B cell (primary cell): ENCODE measurements around the gene CDH19. TPM values are rescaled to one million over a fixed set of nuclear protein-coding genes. Genes with fewer than 3 reads are reported as not detected.

ENCODE experiments used
- ATAC-seq: fragments of 200-7000 bp; cut with Tn5 transposase; one replicate; pipeline ENCODE4 v1.10.0; 2021; ENCODE audit warnings: low read depth, mild to moderate bottlenecking, moderate number of reproducible peaks, moderate library complexity
- CTCF ChIA-PET: fragments of 350-600 bp; sonication (Branson Sonifier 250); formaldehyde crosslinking; loops from one replicate; lab custom pipeline; 2021; ENCODE audit warnings: antibody characterized with exemption, inconsistent platforms; lab: Charles Lee
- POLR2A ChIA-PET: fragments of 350-600 bp; sonication (Branson Sonifier 250); formaldehyde crosslinking; loops from one replicate; lab custom pipeline; 2021; ENCODE audit warnings: antibody characterized with exemption; lab: Charles Lee
- DNase-seq: peaks from one replicate; pipeline ENCODE4 v3.0.0; 2013
- H2AFZ ChIP-seq: 2 replicates; pipeline ENCODE4 v1.6.1; 2012; ENCODE audit warnings: mild to moderate bottlenecking, low read depth, low read length; ENCODE audit not compliant: insufficient read depth, poor library complexity, severe bottlenecking
- H3K27ac ChIP-seq, 2 donors: 1 replicate in 1 of 2; 2 replicates in 1 of 2; pipeline ENCODE4 v1.5.1; 2012 to 2013; ENCODE audit warnings: low read length in 2 of 2, mild to moderate bottlenecking in 2 of 2, moderate library complexity in 1 of 2
- H3K27me3 ChIP-seq, 4 experiments: fragments of 200-600 bp in 1 of 4; sonication (generic) in 1 of 4; replicated peaks in 1 of 4; 1 replicate in 2 of 4; 2 replicates in 2 of 4; pipeline versions ENCODE4 v1.6.1 to v1.7.0; 2013 to 2016; ENCODE audit warnings: low read length in 3 of 4, mild to moderate bottlenecking in 2 of 4, mixed read lengths in 1 of 4, moderate library complexity in 1 of 4; ENCODE audit not compliant: insufficient read depth in 4 of 4, control insufficient read depth in 3 of 4; ENCODE audit errors: control extremely low read depth in 1 of 4
- H3K36me3 ChIP-seq, 2 experiments: replicated peaks in 1 of 2; 1 replicate in 1 of 2; 2 replicates in 1 of 2; pipeline versions ENCODE4 v1.6.1 to v1.7.1; 2013; ENCODE audit warnings: low read length in 1 of 2; ENCODE audit not compliant: insufficient read depth in 2 of 2, control insufficient read depth in 1 of 2; ENCODE audit errors: control extremely low read depth in 1 of 2, extremely low read depth in 1 of 2
- H3K4me1 ChIP-seq, 2 donors: fragments of 200-600 bp in 1 of 2; sonication (generic) in 1 of 2; 1 replicate in 1 of 2; 2 replicates in 1 of 2; pipeline versions ENCODE4 v1.5.1 to v1.6.1; 2013 to 2017; ENCODE audit warnings: low read length in 2 of 2; ENCODE audit not compliant: control insufficient read depth in 2 of 2, insufficient read depth in 2 of 2
- H3K4me2 ChIP-seq: replicated peaks from 2 replicates; pipeline ENCODE3; 2012; ENCODE audit warnings: mild to moderate bottlenecking, low read depth, low read length; ENCODE audit not compliant: poor library complexity, severe bottlenecking
- H3K4me3 ChIP-seq, 5 experiments: fragments of 200-600 bp in 1 of 5; sonication (generic) in 1 of 5; 1 replicate in 3 of 5; 2 replicates in 2 of 5; pipeline versions ENCODE4 v1.5.1 to v1.7.0; 2011 to 2016; ENCODE audit warnings: low read length in 4 of 5, mild to moderate bottlenecking in 4 of 5, low read depth in 2 of 5, control low read depth in 1 of 5, moderate library complexity in 1 of 5; ENCODE audit not compliant: insufficient read depth in 1 of 5; ENCODE audit errors: control extremely low read depth in 1 of 5, extremely low read depth in 1 of 5
- H3K79me2 ChIP-seq: fragments of 200-600 bp; sonication (generic); one replicate; pipeline ENCODE4 v1.6.0; 2016; ENCODE audit warnings: low read length; ENCODE audit not compliant: control insufficient read depth, insufficient read depth
- H3K9ac ChIP-seq: fragments of 200-600 bp; sonication (generic); 2 replicates; pipeline ENCODE4 v1.6.1; 2017; ENCODE audit warnings: mild to moderate bottlenecking, low read length, moderate library complexity
- H3K9me3 ChIP-seq, 3 donors: one replicate each; pipeline versions ENCODE4 v1.6.1 to v1.7.1; 2013; ENCODE audit warnings: low read length in 2 of 3; ENCODE audit not compliant: control insufficient read depth in 2 of 3, insufficient read depth in 1 of 3; ENCODE audit errors: control extremely low read depth in 1 of 3
- H4K20me1 ChIP-seq: 2 replicates; pipeline ENCODE4 v1.6.0; 2012; ENCODE audit warnings: mild to moderate bottlenecking, low read length; ENCODE audit not compliant: insufficient read depth, control insufficient read depth, poor library complexity, severe bottlenecking
- H3K27ac Mint-ChIP-seq: one replicate; pipeline ENCODE4 v1.8.0; 2021; ENCODE audit warnings: mixed read lengths
- H3K27me3 Mint-ChIP-seq: one replicate; pipeline ENCODE4 v1.8.0; 2021; ENCODE audit warnings: mixed read lengths
- H3K4me1 Mint-ChIP-seq: one replicate; pipeline ENCODE4 v1.8.0; 2021; ENCODE audit warnings: mixed read lengths
- H3K4me3 Mint-ChIP-seq: one replicate; pipeline ENCODE4 v1.8.0; 2021; ENCODE audit warnings: mixed read lengths
- H3K9me3 Mint-ChIP-seq: one replicate; pipeline ENCODE4 v1.8.0; 2022; ENCODE audit warnings: mixed read lengths; ENCODE audit not compliant: insufficient read depth
- EZH2 ChIP-seq: IDR thresholded peaks from 2 replicates; pipeline ENCODE4 v1.6.1; 2012; ENCODE audit warnings: borderline replicate concordance, low read depth, mild to moderate bottlenecking, moderate library complexity, low read length; ENCODE audit not compliant: insufficient read depth, poor library complexity, severe bottlenecking
- WGBS: methylation state at CpG from one replicate; pipeline ENCODE4 v1.1.5; 2013; ENCODE audit warnings: missing lambda C conversion rate; ENCODE audit not compliant: insufficient coverage; 5-methylcytosine and 5-hydroxymethylcytosine counted together
- intact Hi-C: fragments of 100-400 bp; cut with micrococcal nuclease; formaldehyde crosslinking; loops from one replicate; pipeline ENCODE4 v1.10.0; 2022
- polyA minus RNA-seq: library from RNA; depleted of rRNA, polyadenylated mRNA; stranded (reverse); fragments of >200 nt; gene quantifications from 2 replicates; pipeline ENCODE4 v1.2.3, GENCODE V29; 2012
- polyA plus RNA-seq: library from polyadenylated mRNA; depleted of rRNA; stranded (reverse); fragments of >200 nt; gene quantifications from 2 replicates; pipeline ENCODE4 v1.2.3, GENCODE V29; 2012
- total RNA-seq, 2 donors: library from RNA; stranded (reverse); fragments of 120-200 nt in 1 of 2; gene quantifications; 1 replicate in 1 of 2; 2 replicates in 1 of 2; pipeline versions ENCODE4 v1.2.3 to v1.2.4, GENCODE V29; 2013 to 2022
- TF ChIP-seq, protein P1 (sequence below): fragments of 200-600 bp; IDR thresholded peaks from one replicate; pipeline ENCODE4 v1.8.0; 2022; ENCODE audit warnings: antibody characterized with exemption, mild to moderate bottlenecking

Gene CDH19, protein sequence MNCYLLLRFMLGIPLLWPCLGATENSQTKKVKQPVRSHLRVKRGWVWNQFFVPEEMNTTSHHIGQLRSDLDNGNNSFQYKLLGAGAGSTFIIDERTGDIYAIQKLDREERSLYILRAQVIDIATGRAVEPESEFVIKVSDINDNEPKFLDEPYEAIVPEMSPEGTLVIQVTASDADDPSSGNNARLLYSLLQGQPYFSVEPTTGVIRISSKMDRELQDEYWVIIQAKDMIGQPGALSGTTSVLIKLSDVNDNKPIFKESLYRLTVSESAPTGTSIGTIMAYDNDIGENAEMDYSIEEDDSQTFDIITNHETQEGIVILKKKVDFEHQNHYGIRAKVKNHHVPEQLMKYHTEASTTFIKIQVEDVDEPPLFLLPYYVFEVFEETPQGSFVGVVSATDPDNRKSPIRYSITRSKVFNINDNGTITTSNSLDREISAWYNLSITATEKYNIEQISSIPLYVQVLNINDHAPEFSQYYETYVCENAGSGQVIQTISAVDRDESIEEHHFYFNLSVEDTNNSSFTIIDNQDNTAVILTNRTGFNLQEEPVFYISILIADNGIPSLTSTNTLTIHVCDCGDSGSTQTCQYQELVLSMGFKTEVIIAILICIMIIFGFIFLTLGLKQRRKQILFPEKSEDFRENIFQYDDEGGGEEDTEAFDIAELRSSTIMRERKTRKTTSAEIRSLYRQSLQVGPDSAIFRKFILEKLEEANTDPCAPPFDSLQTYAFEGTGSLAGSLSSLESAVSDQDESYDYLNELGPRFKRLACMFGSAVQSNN
- total RNA-seq (not detected in 2 replicates), polyA plus RNA-seq (not detected in 2 replicates), polyA minus RNA-seq (not detected in 2 replicates)
- 0.07 TPM for total RNA-seq (2013)

DNA sequence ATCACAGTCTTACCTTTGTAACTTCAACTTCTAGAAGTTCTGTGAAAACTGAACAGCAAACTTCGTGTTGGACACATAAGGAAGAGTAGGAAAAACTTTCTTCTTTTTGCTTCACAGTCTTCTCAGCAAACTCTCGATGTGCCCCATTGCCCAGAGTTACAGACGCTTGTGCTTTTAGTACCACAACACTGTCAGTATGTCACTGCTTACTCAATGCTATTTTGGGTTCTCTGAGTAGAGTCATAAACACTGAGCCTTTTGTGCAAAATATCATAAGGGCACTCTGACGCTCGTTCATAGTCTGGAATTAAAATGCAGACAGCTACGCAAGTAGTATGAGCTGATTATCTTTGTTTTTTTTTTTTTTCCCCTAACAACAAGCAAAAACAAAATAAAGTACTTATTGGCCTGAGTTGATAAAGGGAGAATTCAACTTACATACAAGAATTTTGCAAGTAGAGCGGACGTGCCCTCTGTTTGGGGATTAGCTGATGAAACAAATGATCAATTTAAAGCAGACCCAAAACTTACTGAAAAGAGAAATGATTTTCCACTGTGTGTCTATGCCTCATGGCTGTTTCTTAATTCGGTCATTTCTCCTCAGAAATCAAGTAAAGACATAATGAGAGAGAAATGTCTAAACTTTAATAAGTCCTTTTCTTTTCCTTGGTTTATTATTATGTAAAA lies at the start of gene CDH19:
Gene CDH19, minus strand, starts transcription at position 150 of the 687 bp plus-strand sequence. CDS start 31,886 bp downstream, outside the sequence.
- POLR2A ChIA-PET: no interaction called here
- TF ChIP-seq EZH2: no peak
- TF ChIP-seq, protein P1, sequence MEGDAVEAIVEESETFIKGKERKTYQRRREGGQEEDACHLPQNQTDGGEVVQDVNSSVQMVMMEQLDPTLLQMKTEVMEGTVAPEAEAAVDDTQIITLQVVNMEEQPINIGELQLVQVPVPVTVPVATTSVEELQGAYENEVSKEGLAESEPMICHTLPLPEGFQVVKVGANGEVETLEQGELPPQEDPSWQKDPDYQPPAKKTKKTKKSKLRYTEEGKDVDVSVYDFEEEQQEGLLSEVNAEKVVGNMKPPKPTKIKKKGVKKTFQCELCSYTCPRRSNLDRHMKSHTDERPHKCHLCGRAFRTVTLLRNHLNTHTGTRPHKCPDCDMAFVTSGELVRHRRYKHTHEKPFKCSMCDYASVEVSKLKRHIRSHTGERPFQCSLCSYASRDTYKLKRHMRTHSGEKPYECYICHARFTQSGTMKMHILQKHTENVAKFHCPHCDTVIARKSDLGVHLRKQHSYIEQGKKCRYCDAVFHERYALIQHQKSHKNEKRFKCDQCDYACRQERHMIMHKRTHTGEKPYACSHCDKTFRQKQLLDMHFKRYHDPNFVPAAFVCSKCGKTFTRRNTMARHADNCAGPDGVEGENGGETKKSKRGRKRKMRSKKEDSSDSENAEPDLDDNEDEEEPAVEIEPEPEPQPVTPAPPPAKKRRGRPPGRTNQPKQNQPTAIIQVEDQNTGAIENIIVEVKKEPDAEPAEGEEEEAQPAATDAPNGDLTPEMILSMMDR: no peak

More for the DNA sequence above, at the start of gene CDH19:
- Histone ChIP-seq H3K36me3 (no peaks in the 10 kb centered on the region), H3K4me3 (no peak within 1 kb of the TSS), H3K9me3 (no peaks in the 10 kb centered on the region), H4K20me1 (no peaks in the 10 kb centered on the region), H3K79me2 (no peaks in the 10 kb centered on the region), H2AFZ (no peak within 1 kb of the TSS), H3K27me3 (no peaks in the 10 kb centered on the region), H3K27ac (no peak within 1 kb of the TSS), H3K9ac (no peak within 1 kb of the TSS), H3K4me2 (no peak within 1 kb of the TSS), H3K4me1 (no peaks in the 10 kb centered on the region)
- CTCF ChIA-PET: interaction anchor here (1.0 kb wide), 1 partner anchor 62 kb away, joined by 4 read pairs; no protein-coding TSS in a partner anchor
- intact Hi-C loops: no loop called here
- Mint-ChIP-seq H3K27me3 (no peaks in the 10 kb centered on the region), H3K4me3 (no peak within 1 kb of the TSS), H3K9me3 (no peaks in the 10 kb centered on the region), H3K27ac (no peak within 1 kb of the TSS), H3K4me1 (no peaks in the 10 kb centered on the region)
- DNase-seq (no peak), ATAC-seq (no peak)
- 100% methylated on average over 1 of the region's 9 CpGs for WGBS
